Measurements from ENCODE around the gene CSNK1E.

GRCh38 chr22:38338772-38339379 is 21.6 kb upstream of the CSNK1E start:
- TF ChIP-seq CTCF (IDR thresholded peaks at IDR 0.05) (no peak), EP300 (IDR thresholded peaks at IDR 0.05) (no peak), POLR2AphosphoS5 (IDR thresholded peaks at IDR 0.05) (no peak)

All from esophagus muscularis mucosa (tissue), 4 donors.